HCT116 (cell line): Measurements from ENCODE around the gene KRT82. TPM values are rescaled to one million over a fixed set of nuclear protein-coding genes. Genes with fewer than 3 reads are reported as not detected.

Experiments used
- ATAC-seq: fragments of 200-7000 bp; cut with Tn5 transposase; 2 replicates; pipeline ENCODE4 v1.9.1; 2020; ENCODE audit warnings: mild to moderate bottlenecking, moderate library complexity
- BruUV-seq: library from RNA; stranded (reverse); fragments of 400-500 nt; replicated peaks from 2 replicates; lab custom pipeline; 2021; lab: Mats Ljungman, UMichigan
- CTCF ChIA-PET: fragments of 300-600 bp; sonication (Branson Sonifier 250); formaldehyde crosslinking; loops from one replicate; lab custom pipeline; 2021; ENCODE audit warnings: antibody characterized with exemption; lab: Charles Lee
- POLR2A ChIA-PET: fragments of 300-600, 350-600 bp; sonication (Branson Sonifier 250); formaldehyde crosslinking; loops from one replicate; lab custom pipeline; 2021; ENCODE audit warnings: antibody characterized with exemption; lab: Charles Lee
- RAD21 ChIA-PET, 2 experiments: fragments of 300-600 bp; sonication (Branson Sonifier 250); formaldehyde crosslinking; loops; one replicate each; lab custom pipeline; 2023; ENCODE audit warnings: low total read pairs in 2 of 2; ENCODE audit not compliant: uncharacterized antibody in 2 of 2, unreplicated experiment in 2 of 2, low non-redundant PET in 1 of 2; lab: Charles Lee
- DNase-seq: peaks from one replicate; pipeline ENCODE4 v3.0.0-alpha.2; 2010; ENCODE audit warnings: low read depth, low spot score
- H2AFZ ChIP-seq: fragments of 200-600 bp; shearing (Covaris generic), sonication (generic); 2 replicates; pipeline ENCODE4 v1.6.1; 2017; ENCODE audit warnings: low read depth, mixed run types, mixed read lengths, antibody characterized with exemption, low read length; ENCODE audit not compliant: poor library complexity, severe bottlenecking
- H3K27ac ChIP-seq: 2 replicates; pipeline ENCODE4 v1.5.1; 2012; ENCODE audit warnings: low read depth, low read length
- H3K27me3 ChIP-seq: fragments of 200-600 bp; sonication (generic); 2 replicates; pipeline ENCODE4 v1.6.1; 2016; ENCODE audit warnings: mixed run types, low read length, mixed read lengths; ENCODE audit not compliant: insufficient read depth
- H3K36me3 ChIP-seq, 2 experiments: fragments of 200-500 bp in 1 of 2; fragments of 200-600 bp in 1 of 2; sonication (Bioruptor generic) in 1 of 2; sonication (generic) in 1 of 2; 2 replicates each; pipeline versions ENCODE4 v1.5.1 to v1.6.1; 2014 to 2016; ENCODE audit warnings: low read length in 2 of 2, inconsistent platforms in 1 of 2, mixed read lengths in 1 of 2, mixed run types in 1 of 2; ENCODE audit not compliant: insufficient read depth in 2 of 2, control insufficient read depth in 1 of 2
- H3K4me1 ChIP-seq, 2 experiments: fragments of 200-600 bp in 1 of 2; sonication (generic) in 1 of 2; 2 replicates each; pipeline versions ENCODE4 v1.5.1 to v1.6.1; 2012 to 2017; ENCODE audit warnings: low read length in 2 of 2, inconsistent platforms in 1 of 2, mild to moderate bottlenecking in 1 of 2, mixed read lengths in 1 of 2, mixed run types in 1 of 2, moderate library complexity in 1 of 2; ENCODE audit not compliant: insufficient read depth in 2 of 2, control insufficient read depth in 1 of 2
- H3K4me2 ChIP-seq: fragments of 200-600 bp; sonication (generic); 2 replicates; pipeline ENCODE4 v1.6.1; 2017; ENCODE audit warnings: mixed run types, low read length, mixed read lengths
- H3K4me3 ChIP-seq, 2 experiments: fragments of 200-600 bp in 1 of 2; sonication (generic) in 1 of 2; replicated peaks in 1 of 2; 2 replicates each; pipeline ENCODE4 v1.5.1; 2011 to 2016; ENCODE audit warnings: low read length in 2 of 2, control low read depth in 1 of 2, low read depth in 1 of 2, mild to moderate bottlenecking in 1 of 2, mixed read lengths in 1 of 2, mixed run types in 1 of 2
- H3K79me2 ChIP-seq: fragments of 200-600 bp; sonication (generic); 2 replicates; pipeline ENCODE4 v1.6.1; 2017; ENCODE audit warnings: mild to moderate bottlenecking, mixed run types, low read length, moderate library complexity, mixed read lengths; ENCODE audit not compliant: insufficient read depth
- H3K9ac ChIP-seq: fragments of 200-600 bp; sonication (generic); 2 replicates; pipeline ENCODE4 v1.6.1; 2016; ENCODE audit warnings: low read length, mixed read lengths
- H3K9me2 ChIP-seq: fragments of 200-600 bp; sonication (generic), shearing (Covaris generic); 2 replicates; pipeline ENCODE4 v1.6.1; 2017; ENCODE audit warnings: mixed run types, mild to moderate bottlenecking, moderate library complexity; ENCODE audit not compliant: insufficient read depth
- H3K9me3 ChIP-seq, 2 experiments: fragments of 200-500 bp in 1 of 2; fragments of 200-600 bp in 1 of 2; sonication (Bioruptor generic) in 1 of 2; sonication (generic) in 1 of 2; 2 replicates each; pipeline ENCODE4 v1.6.1; 2014 to 2017; ENCODE audit warnings: low read length in 2 of 2, mixed read lengths in 2 of 2, inconsistent platforms in 1 of 2, low read depth in 1 of 2, mild to moderate bottlenecking in 1 of 2, mixed run types in 1 of 2, moderate library complexity in 1 of 2; ENCODE audit not compliant: control insufficient read depth in 1 of 2, insufficient read depth in 1 of 2
- H4K20me1 ChIP-seq: fragments of 200-600 bp; sonication (generic), shearing (Covaris generic); 2 replicates; pipeline ENCODE4 v1.6.1; 2017; ENCODE audit warnings: mixed run types, mild to moderate bottlenecking, moderate library complexity; ENCODE audit not compliant: insufficient read depth
- CBX3 ChIP-seq: IDR thresholded peaks from 2 replicates; pipeline ENCODE4 v1.6.1; 2012; ENCODE audit warnings: low read depth
- CTCF ChIP-seq, 3 experiments: fragments of 200-600 bp in 1 of 3; sonication (generic) in 1 of 3; IDR thresholded peaks in 2 of 3; conservative IDR thresholded peaks in 1 of 3; 2 replicates each; pipeline ENCODE4 v1.5.1; 2012 to 2017; ENCODE audit warnings: low read depth in 2 of 3, low read length in 2 of 3, antibody characterized with exemption in 1 of 3, borderline replicate concordance in 1 of 3, control low read depth in 1 of 3, mild to moderate bottlenecking in 1 of 3, mixed read lengths in 1 of 3, mixed run types in 1 of 3, moderate library complexity in 1 of 3; ENCODE audit not compliant: insufficient read depth in 1 of 3
- EGR1 ChIP-seq: IDR thresholded peaks from 2 replicates; pipeline ENCODE4 v1.6.1; 2012; ENCODE audit warnings: low read depth
- ELF1 ChIP-seq: IDR thresholded peaks from 2 replicates; pipeline ENCODE4 v1.6.1; 2012; ENCODE audit warnings: low read depth, borderline replicate concordance
- EZH2 ChIP-seq: fragments of 200-600 bp; sonication (generic); IDR thresholded peaks from 2 replicates; pipeline ENCODE4 v1.6.1; 2017; ENCODE audit warnings: antibody characterized with exemption, mixed run types
- EZH2phosphoT487 ChIP-seq: fragments of 200-600 bp; IDR thresholded peaks from 2 replicates; pipeline ENCODE4 v1.6.1; 2018; ENCODE audit warnings: antibody characterized with exemption, borderline replicate concordance
- MAX ChIP-seq: IDR thresholded peaks from 2 replicates; pipeline ENCODE4 v1.6.1; 2012
- POLR2AphosphoS5 ChIP-seq: IDR thresholded peaks from 2 replicates; pipeline ENCODE4 v1.6.1; 2011; ENCODE audit warnings: mild to moderate bottlenecking, low read depth, low read length, moderate library complexity
- RAD21 ChIP-seq: IDR thresholded peaks from 2 replicates; pipeline ENCODE4 v1.6.1; 2012; ENCODE audit warnings: low read depth, mild to moderate bottlenecking
- REST ChIP-seq: IDR thresholded peaks from 2 replicates; pipeline ENCODE4 v1.6.1; 2012; ENCODE audit warnings: low read depth
- SIN3A ChIP-seq: IDR thresholded peaks from 2 replicates; pipeline ENCODE4 v1.6.1; 2012; ENCODE audit warnings: low read depth
- SRF ChIP-seq: IDR thresholded peaks from 2 replicates; pipeline ENCODE4 v1.6.1; 2012; ENCODE audit warnings: low read depth
- ZNF274 ChIP-seq: fragments of 200-500 bp; sonication (Bioruptor generic); IDR thresholded peaks from 2 replicates; pipeline ENCODE4 v1.6.1; 2014; ENCODE audit warnings: mild to moderate bottlenecking, low read depth, low read length, inconsistent platforms
- intact Hi-C: fragments of 100-400 bp; cut with micrococcal nuclease; formaldehyde crosslinking; loops from 2 replicates; pipeline ENCODE4 v1.10.0; 2022
- total RNA-seq: library from RNA; stranded (reverse); gene quantifications from one replicate; pipeline ENCODE4 v1.2.1, GENCODE V29; 2021; ENCODE audit not compliant: unreplicated experiment

The KRT82 gene
- total RNA-seq, 1 experiment from 2014 or later, result not detected

- H3K9me3 ChIP-seq, result no peaks in the 10 kb centered on the region
- no peaks in the 10 kb centered on the region; the same call in 1 of the 2 replicates for H3K27me3 ChIP-seq
- H4K20me1 ChIP-seq, result no peaks in the 10 kb centered on the region
- H3K9me2 ChIP-seq, result no peaks in the 10 kb centered on the region
- no TSS peak for BruUV-seq
- no peak overlapping the region for H3K4me3 ChIP-seq
- H3K79me2 ChIP-seq, result no peaks in the 10 kb centered on the region
- no peak overlapping the region for H3K4me2 ChIP-seq
- H3K4me1 ChIP-seq, result no peaks in the 10 kb centered on the region; a peak in 1 of 4 replicates
- no peak for DNase-seq
- H3K9ac ChIP-seq, result no peak overlapping the region
- intact Hi-C loops, result no loop called here
- no peak for ATAC-seq
- RAD21 ChIA-PET, result no interaction called here
- no peak overlapping the region for H3K27ac ChIP-seq
- CTCF ChIA-PET, result no interaction called here
- no peak overlapping the region for H2AFZ ChIP-seq
- TF ChIP-seq CBX3 (no peak), EZH2 (no peak), ZNF274 (no peak), EGR1 (no peak), EZH2phosphoT487 (no peak), RAD21 (no peak), POLR2AphosphoS5 (no peak), SRF (no peak), CTCF (IDR thresholded peaks at IDR 0.05 in 2 of 3, conservative IDR thresholded peaks at IDR 0.05 in 1 of 3; ENCODE audit: borderline replicate concordance in 1 of 3, insufficient read depth in 1 of 3, low read depth in 2 of 3, low read length in 2 of 3) (no peak), MAX (no peak), REST (no peak), SIN3A (no peak), ELF1 (no peak)
- TF ChIP-seq, all 23 proteins: peak for 0
- no peaks in the 10 kb centered on the region for H3K36me3 ChIP-seq
- POLR2A ChIA-PET, result no interaction called here
These were observed 49.9 kb downstream of the KRT82 start for GRCh38 chr12:52356031-52356761.
